ENCODE data around the gene MKLN1.

- TF ChIP-seq CTCF (IDR thresholded peaks at IDR 0.05; ENCODE audit: insufficient read depth, low read length, poor library complexity, severe bottlenecking) (no peak), EZH2phosphoT487 (conservative IDR thresholded peaks at IDR 0.05; ENCODE audit: low read length) (no peak)
Measured at GRCh38 chr7:131489196-131489595, 161.5 kb downstream of the MKLN1 start.

Measured in SU-DHL-6 (cell line).